ENCODE measurements around the gene IFRD2. TPM values are rescaled to one million over a fixed set of nuclear protein-coding genes. Genes with fewer than 3 reads are reported as not detected.

The IFRD2 gene
- total RNA-seq, 1 donor from 2014 or later: 44.9 TPM

GRCh38 chr3:50237754-50238548 is 54.3 kb downstream of the IFRD2 start:
- Histone ChIP-seq H3K27me3 (ENCODE audit: control insufficient read depth in 3 of 3, insufficient read depth in 3 of 3, low read length in 3 of 3) (no peaks in the 10 kb centered on the region), H3K9me3 (ENCODE audit: control insufficient read depth in 3 of 3, low read length in 3 of 3) (no peaks in the 10 kb centered on the region), H3K27ac (ENCODE audit: low read depth, low read length) (peak overlapping the region; percentile 86), H3K9ac (ENCODE audit: low read depth in 1 of 3, low read length in 3 of 3) (peak overlapping the region; percentile 88 to 91 (median 90)), H3K4me3 (ENCODE audit: low read length in 3 of 3) (peak overlapping the region; percentile 79 to 90 (median 83)), H3K4me1 (ENCODE audit: control insufficient read depth in 3 of 3, insufficient read depth in 3 of 3, low read length in 3 of 3) (peaks cover 62 to 69% (median 66%) of the 10 kb centered on the region in 3 donors), H3K36me3 (ENCODE audit: control insufficient read depth in 3 of 3, insufficient read depth in 3 of 3, low read length in 3 of 3) (no peaks in the 10 kb centered on the region)

Other genes with a start within 250 kb of the IFRD2 start
- gene RBM5, start 203.5 kb downstream of the IFRD2 start, total RNA-seq: 179 TPM
- 2.1 TPM for gene SEMA3F, start 137.1 kb downstream of the IFRD2 start, total RNA-seq
- gene GNAT1, start 100.8 kb downstream of the IFRD2 start, total RNA-seq: not detected
- 0.52 TPM for gene SLC38A3, start 87.2 kb downstream of the IFRD2 start, total RNA-seq
- gene GNAI2, start 56.2 kb downstream of the IFRD2 start, total RNA-seq: 78.8 TPM
- 19.8 TPM for gene SEMA3B, start 23.3 kb downstream of the IFRD2 start, total RNA-seq
- 15.1 TPM for gene LSMEM2, start 13.3 kb downstream of the IFRD2 start, total RNA-seq
- 3.7 TPM for gene HYAL3, start 7.0 kb upstream of the IFRD2 start, total RNA-seq
- 1.6 TPM for gene NAA80, start 7.0 kb upstream of the IFRD2 start, total RNA-seq
- 2.6 TPM for gene HYAL1, start 11.1 kb upstream of the IFRD2 start, total RNA-seq
- gene HYAL2, start 30.3 kb upstream of the IFRD2 start, total RNA-seq: 43.8 TPM
- gene TUSC2, start 35.8 kb upstream of the IFRD2 start, total RNA-seq: 7.8 TPM
- 17.7 TPM for gene RASSF1, start 48.4 kb upstream of the IFRD2 start, total RNA-seq
- gene ZMYND10, start 53.3 kb upstream of the IFRD2 start, total RNA-seq: 0.52 TPM
- 15.7 TPM for gene NPRL2, start 58.3 kb upstream of the IFRD2 start, total RNA-seq
- 14.1 TPM for gene CYB561D2, start 58.4 kb upstream of the IFRD2 start, total RNA-seq
- 24.5 TPM for gene TMEM115, start 67.1 kb upstream of the IFRD2 start, total RNA-seq
- gene CACNA2D2, start 211.2 kb upstream of the IFRD2 start, total RNA-seq: 1.0 TPM